ENCODE data around the gene EIF2S3. TPM values are rescaled to one million over a fixed set of nuclear protein-coding genes. Genes with fewer than 3 reads are reported as not detected.

EIF2S3 gene
- total RNA-seq, 1 donor from 2014 or later: 208 TPM

DNA sequence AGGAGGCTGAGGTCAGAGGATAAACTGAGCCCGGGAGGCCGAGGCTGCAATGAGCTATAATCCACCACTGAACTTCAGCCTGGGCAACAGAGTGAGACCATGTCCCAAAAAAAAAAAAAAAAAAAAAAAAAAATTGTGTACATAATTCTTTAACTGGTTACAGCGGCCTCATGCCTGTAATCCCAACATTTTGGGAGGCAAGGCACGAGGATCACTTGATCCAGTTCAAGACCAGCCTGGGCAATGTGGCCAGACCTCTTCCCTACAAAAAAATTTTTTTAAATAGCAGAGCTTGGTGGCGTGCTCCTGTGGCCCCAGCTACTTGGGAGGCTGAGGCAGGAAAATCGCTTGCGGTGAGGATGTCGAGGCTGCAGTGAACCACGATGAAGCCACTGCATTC lies 37.1 kb upstream of the EIF2S3 start:
- TF ChIP-seq, protein P1, sequence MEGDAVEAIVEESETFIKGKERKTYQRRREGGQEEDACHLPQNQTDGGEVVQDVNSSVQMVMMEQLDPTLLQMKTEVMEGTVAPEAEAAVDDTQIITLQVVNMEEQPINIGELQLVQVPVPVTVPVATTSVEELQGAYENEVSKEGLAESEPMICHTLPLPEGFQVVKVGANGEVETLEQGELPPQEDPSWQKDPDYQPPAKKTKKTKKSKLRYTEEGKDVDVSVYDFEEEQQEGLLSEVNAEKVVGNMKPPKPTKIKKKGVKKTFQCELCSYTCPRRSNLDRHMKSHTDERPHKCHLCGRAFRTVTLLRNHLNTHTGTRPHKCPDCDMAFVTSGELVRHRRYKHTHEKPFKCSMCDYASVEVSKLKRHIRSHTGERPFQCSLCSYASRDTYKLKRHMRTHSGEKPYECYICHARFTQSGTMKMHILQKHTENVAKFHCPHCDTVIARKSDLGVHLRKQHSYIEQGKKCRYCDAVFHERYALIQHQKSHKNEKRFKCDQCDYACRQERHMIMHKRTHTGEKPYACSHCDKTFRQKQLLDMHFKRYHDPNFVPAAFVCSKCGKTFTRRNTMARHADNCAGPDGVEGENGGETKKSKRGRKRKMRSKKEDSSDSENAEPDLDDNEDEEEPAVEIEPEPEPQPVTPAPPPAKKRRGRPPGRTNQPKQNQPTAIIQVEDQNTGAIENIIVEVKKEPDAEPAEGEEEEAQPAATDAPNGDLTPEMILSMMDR (IDR thresholded peaks at IDR 0.05; ENCODE audit: insufficient read depth, low read length, poor library complexity, severe bottlenecking): no peak
- Histone ChIP-seq H3K4me3 (ENCODE audit: low read depth, low read length) (no peak overlapping the region), H3K36me3 (ENCODE audit: control insufficient read depth, insufficient read depth, low read length) (no peaks in the 10 kb centered on the region), H3K27me3 (ENCODE audit: control insufficient read depth, insufficient read depth, low read length) (no peaks in the 10 kb centered on the region)
- DNase-seq (ENCODE audit: low read depth): no peak

DNA sequence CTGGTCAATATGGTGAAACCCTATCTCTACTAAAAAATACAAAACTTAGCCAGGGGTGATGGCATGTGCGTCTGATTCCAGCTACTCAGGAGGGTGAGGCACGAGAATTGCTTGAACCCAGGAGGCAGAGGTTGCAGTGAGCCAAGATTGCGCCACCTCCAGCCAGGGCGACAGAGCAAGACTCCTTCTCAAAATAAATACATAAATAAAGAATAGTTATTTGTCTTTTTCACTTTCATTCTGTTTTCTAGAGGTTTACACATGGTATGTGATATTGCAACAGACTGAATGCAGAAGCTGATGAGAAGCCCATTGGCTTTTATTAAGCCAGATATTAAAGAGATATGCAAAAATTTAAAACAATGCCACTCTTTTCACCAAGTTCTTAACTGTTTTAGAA lies 35.9 kb upstream of the EIF2S3 start:
- TF ChIP-seq, protein P1 (IDR thresholded peaks at IDR 0.05; ENCODE audit: insufficient read depth, low read length, poor library complexity, severe bottlenecking): no peak
- Histone ChIP-seq H3K36me3 (ENCODE audit: control insufficient read depth, insufficient read depth, low read length) (no peaks in the 10 kb centered on the region), H3K27me3 (ENCODE audit: control insufficient read depth, insufficient read depth, low read length) (no peaks in the 10 kb centered on the region), H3K4me3 (ENCODE audit: low read depth, low read length) (no peak overlapping the region)
- no peak for DNase-seq (ENCODE audit: low read depth)

DNA sequence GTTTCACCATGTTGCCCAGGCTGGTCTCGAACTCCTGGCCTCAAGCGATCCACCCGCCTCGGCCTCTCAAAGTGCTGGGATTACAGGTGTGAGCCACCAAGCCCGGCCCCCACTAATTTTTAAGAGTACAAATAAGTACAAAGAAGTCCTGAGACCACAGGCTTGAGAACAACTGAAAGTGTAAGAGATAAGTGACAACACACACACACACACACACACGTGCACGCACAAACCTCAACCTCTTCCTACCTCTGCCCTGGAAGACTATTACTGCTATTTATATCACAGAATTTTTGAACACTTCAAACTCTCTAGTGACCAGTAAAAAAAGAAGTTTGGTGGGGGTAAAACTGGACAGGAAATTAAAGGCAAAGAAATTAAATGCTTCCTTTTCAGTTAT lies 35.3 kb upstream of the EIF2S3 start:
- Histone ChIP-seq H3K27me3 (ENCODE audit: control insufficient read depth, insufficient read depth, low read length) (no peaks in the 10 kb centered on the region), H3K4me3 (ENCODE audit: low read depth, low read length) (no peak overlapping the region), H3K36me3 (ENCODE audit: control insufficient read depth, insufficient read depth, low read length) (no peaks in the 10 kb centered on the region)
- no peak for DNase-seq (ENCODE audit: low read depth)
- TF ChIP-seq, protein P1 (IDR thresholded peaks at IDR 0.05; ENCODE audit: insufficient read depth, low read length, poor library complexity, severe bottlenecking): no peak

DNA sequence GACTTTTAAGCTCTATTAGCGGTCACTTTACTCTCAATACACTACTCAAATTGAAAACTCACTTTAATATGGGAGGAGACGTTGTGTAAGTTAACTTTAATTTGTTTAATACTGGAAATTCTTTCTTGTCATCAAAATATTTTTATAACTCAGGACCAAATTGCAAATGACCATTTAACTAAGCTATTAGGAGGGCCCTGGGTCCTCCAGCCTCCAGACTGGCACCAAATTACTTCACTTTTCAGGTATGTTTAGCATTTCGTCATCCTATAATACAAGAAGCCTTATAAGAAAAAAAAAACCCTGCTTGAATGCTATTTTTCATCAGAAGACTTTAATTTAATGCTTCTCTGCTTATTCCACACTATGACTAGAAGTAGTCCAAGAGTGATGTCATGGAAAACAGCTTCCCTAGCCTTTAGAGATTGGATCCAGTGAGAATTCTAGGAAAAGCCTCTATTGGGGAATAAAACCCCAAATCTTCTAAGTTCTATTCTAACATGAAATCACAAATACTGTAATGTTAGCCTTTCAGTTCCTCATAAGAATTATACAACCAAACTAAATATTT lies 34.4 kb upstream of the EIF2S3 start:
- no peaks in the 10 kb centered on the region for H3K27me3 ChIP-seq (ENCODE audit: control insufficient read depth, insufficient read depth, low read length)
- TF ChIP-seq, protein P1 (IDR thresholded peaks at IDR 0.05; ENCODE audit: insufficient read depth, low read length, poor library complexity, severe bottlenecking): no peak
- H3K36me3 ChIP-seq (ENCODE audit: control insufficient read depth, insufficient read depth, low read length): no peaks in the 10 kb centered on the region
- DNase-seq (ENCODE audit: low read depth): no peak
- no peak overlapping the region for H3K4me3 ChIP-seq (ENCODE audit: low read depth, low read length)

DNA sequence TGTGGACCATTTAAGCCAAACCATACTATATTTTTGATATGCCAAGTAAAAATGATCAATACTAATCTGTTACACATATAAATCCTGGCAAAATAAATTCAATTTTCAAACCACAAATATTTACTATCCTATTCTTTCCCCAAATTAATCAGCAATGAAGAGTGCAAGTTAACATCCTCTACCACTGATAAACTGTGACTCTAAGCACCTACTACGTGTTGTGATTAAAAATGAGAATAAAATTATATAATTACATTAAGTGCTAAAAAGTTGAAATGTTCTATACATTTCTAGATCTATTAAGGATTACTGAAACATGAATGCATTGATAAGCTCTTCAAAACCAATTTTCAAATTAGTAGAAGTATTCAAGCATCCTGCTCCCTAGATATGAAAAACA lies 31.2 kb upstream of the EIF2S3 start:
- Histone ChIP-seq H3K36me3 (ENCODE audit: control insufficient read depth, insufficient read depth, low read length) (no peaks in the 10 kb centered on the region), H3K4me3 (ENCODE audit: low read depth, low read length) (peak overlapping the region; percentile 74), H3K27me3 (ENCODE audit: control insufficient read depth, insufficient read depth, low read length) (no peaks in the 10 kb centered on the region)
- TF ChIP-seq, protein P1 (IDR thresholded peaks at IDR 0.05; ENCODE audit: insufficient read depth, low read length, poor library complexity, severe bottlenecking): no peak
- no peak for DNase-seq (ENCODE audit: low read depth)

DNA sequence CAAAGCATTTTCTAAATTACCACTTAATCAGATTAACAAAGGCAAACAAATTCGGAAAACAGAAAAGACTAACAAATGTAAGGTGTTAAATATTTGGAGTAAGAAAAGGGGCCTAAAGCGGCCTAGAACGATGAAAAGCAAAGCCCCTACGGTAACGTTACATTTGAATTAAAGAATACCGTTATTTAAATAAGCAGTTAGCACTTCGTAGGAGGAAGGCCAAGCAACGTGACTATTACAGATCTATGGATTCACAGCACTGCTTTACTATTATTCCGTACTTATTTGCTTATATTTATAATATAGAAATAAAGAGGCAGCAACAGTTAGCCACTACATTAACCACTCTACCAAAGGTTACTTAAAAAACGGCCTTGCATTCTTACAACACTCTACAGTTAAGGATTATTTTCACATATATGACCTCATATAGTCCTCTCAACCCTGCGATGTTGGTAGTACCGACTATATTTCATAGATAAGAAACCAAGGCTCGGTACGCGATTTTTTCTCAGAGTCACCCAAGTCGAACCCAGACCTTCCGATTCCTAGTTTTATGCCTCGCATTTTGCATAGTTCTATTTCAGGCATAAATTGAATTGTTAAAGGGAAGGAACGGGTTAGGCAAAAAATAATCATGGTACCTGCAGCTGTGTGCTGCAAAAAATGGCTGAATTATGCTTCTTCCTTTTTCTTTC lies 30.6 kb upstream of the EIF2S3 start:
- no peaks in the 10 kb centered on the region for H3K27me3 ChIP-seq (ENCODE audit: control insufficient read depth, insufficient read depth, low read length)
- DNase-seq (ENCODE audit: low read depth): no peak
- H3K4me3 ChIP-seq (ENCODE audit: low read depth, low read length): peak overlapping the region; percentile 74
- TF ChIP-seq, protein P1 (IDR thresholded peaks at IDR 0.05; ENCODE audit: insufficient read depth, low read length, poor library complexity, severe bottlenecking): no peak
- no peaks in the 10 kb centered on the region for H3K36me3 ChIP-seq (ENCODE audit: control insufficient read depth, insufficient read depth, low read length)
